ENCODE results near the gene BUD13. TPM values are rescaled to one million over a fixed set of nuclear protein-coding genes. Genes with fewer than 3 reads are reported as not detected.

Gene BUD13
- total and polyA plus RNA-seq, 2 experiments from 2014 or later = 17.0 to 24.8 TPM

GRCh38 chr11:116730241-116730561, 42.6 kb downstream of the BUD13 start:
- Histone ChIP-seq H3F3A (replicated peaks; ENCODE audit: low read depth) (peaks cover 12% of the 10 kb centered on the region; the same call in 1 of the 2 replicates), H3K4me3 (no peak overlapping the region), H2AFZ (no peak overlapping the region), H3K27me3 (ENCODE audit: insufficient read depth) (no peaks in the 10 kb centered on the region), H4K20me1 (replicated peaks; ENCODE audit: insufficient read depth) (no peaks in the 10 kb centered on the region), H3K27ac (ENCODE audit: low read depth) (no peak overlapping the region), H3K36me3 (ENCODE audit: insufficient read depth) (no peaks in the 10 kb centered on the region), H3K4me2 (no peak overlapping the region), H3K79me2 (replicated peaks; ENCODE audit: insufficient read depth) (no peaks in the 10 kb centered on the region), H3K9me2 (ENCODE audit: insufficient read depth) (no peaks in the 10 kb centered on the region), H3K4me1 (ENCODE audit: insufficient read depth) (peaks cover 38% of the 10 kb centered on the region)
- ATAC-seq = no peak
- H3K36me3 Mint-ChIP-seq (ENCODE audit: low read depth) = no peaks in the 10 kb centered on the region
- peaks cover 39% of the 10 kb centered on the region for H3K4me1 Mint-ChIP-seq
- H3K27me3 Mint-ChIP-seq (ENCODE audit: insufficient read depth, low read depth, poor library complexity) = peaks cover 11% of the 10 kb centered on the region
- no peak overlapping the region for H3K27ac Mint-ChIP-seq
- no peak for DNase-seq (ENCODE audit: low spot score)
- TF ChIP-seq ZNF331 (CRISPR knock-in tag; IDR thresholded peaks at IDR 0.05; ENCODE audit: low read depth) = no peak
- TF ChIP-seq POLR2AphosphoS5 (IDR thresholded peaks at IDR 0.05; ENCODE audit: low read depth) = no peak
- TF ChIP-seq EZH2phosphoT487 (IDR thresholded peaks at IDR 0.05; ENCODE audit: unreplicated experiment) = no peak
- TF ChIP-seq ZNF462 (CRISPR knock-in tag; IDR thresholded peaks at IDR 0.05) = no peak
- no peak for TF ChIP-seq EZH2 (IDR thresholded peaks at IDR 0.05; ENCODE audit: low read depth, unreplicated experiment)
- TF ChIP-seq CTCF (conservative IDR thresholded peaks at IDR 0.05; ENCODE audit: low read depth in 2 of 2) = no peak
- no peak for TF ChIP-seq REST (IDR thresholded peaks at IDR 0.05; ENCODE audit: unreplicated experiment)
- TF ChIP-seq STAT1 (IDR thresholded peaks at IDR 0.05; ENCODE audit: unreplicated experiment) = no peak
- TF ChIP-seq ZNF114 (CRISPR knock-in tag; IDR thresholded peaks at IDR 0.05) = no peak
- TF ChIP-seq JUNB (IDR thresholded peaks at IDR 0.05; ENCODE audit: unreplicated experiment) = no peak
- no peak for TF ChIP-seq CREB1 (CRISPR knock-in tag; IDR thresholded peaks at IDR 0.05; ENCODE audit: low read depth)
- TF ChIP-seq ETS1 (IDR thresholded peaks at IDR 0.05) = no peak
- TF ChIP-seq NANOG (IDR thresholded peaks at IDR 0.05; ENCODE audit: borderline replicate concordance) = no peak
- H3K9me3 Mint-ChIP-seq = no peaks in the 10 kb centered on the region; the same call in 2 of the 3 replicates
- no peak overlapping the region for H3K4me3 Mint-ChIP-seq
